ENCODE data around the gene TP63.
A peak's percentile ranks its signal among the peaks of the same experiment; 100 is the strongest.

DNA sequence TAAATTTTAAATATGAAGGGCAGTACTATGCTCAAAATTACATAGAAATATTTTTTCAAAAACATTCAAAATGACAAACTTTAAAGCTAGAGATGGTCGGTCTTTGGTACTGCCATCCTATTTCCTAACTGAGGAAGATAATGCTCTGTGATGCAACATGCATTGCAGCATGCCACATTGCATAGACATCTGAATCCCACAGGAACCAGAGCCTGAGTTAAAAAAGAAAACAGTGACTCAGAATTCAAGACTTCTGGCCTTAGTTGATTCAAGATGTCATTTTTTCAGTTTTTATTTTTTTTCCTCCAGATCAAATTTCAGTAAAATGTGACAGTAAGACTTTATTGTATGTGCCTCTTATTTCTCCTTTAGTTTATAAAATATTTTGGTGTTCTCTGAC is 33.1 kb downstream of the TP63 start:
- TF ChIP-seq KDM1A (IDR thresholded peaks at IDR 0.05; ENCODE audit: low read depth), result no peak
- TF ChIP-seq, protein P1, sequence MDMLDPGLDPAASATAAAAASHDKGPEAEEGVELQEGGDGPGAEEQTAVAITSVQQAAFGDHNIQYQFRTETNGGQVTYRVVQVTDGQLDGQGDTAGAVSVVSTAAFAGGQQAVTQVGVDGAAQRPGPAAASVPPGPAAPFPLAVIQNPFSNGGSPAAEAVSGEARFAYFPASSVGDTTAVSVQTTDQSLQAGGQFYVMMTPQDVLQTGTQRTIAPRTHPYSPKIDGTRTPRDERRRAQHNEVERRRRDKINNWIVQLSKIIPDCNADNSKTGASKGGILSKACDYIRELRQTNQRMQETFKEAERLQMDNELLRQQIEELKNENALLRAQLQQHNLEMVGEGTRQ (IDR thresholded peaks at IDR 0.05), result no peak
- TF ChIP-seq RAD21 (conservative IDR thresholded peaks at IDR 0.05 in 1 of 2, IDR thresholded peaks at IDR 0.05 in 1 of 2), result peak in 1 of 2 experiments; percentile 60; a peak in 3 of 5 replicates
- TF ChIP-seq EP300 (IDR thresholded peaks at IDR 0.05), result peak; percentile 47 to 57; a peak in 2 of 5 replicates
- no peak for TF ChIP-seq POLR2A (IDR thresholded peaks at IDR 0.05; ENCODE audit: low read length)

All from A549 (cell line).